ENCODE measurements around the gene SLC1A5.

The SLC1A5 gene

GRCh38 chr19:46726551-46726950 is 61.8 kb downstream of the SLC1A5 start:
- no peak for DNase-seq (ENCODE audit: low read depth in 3 of 3)

- DNase-seq (ENCODE audit: low read depth in 3 of 3): no peak
These were observed 62.5 kb downstream of the SLC1A5 start for GRCh38 chr19:46725859-46726393.

DNA sequence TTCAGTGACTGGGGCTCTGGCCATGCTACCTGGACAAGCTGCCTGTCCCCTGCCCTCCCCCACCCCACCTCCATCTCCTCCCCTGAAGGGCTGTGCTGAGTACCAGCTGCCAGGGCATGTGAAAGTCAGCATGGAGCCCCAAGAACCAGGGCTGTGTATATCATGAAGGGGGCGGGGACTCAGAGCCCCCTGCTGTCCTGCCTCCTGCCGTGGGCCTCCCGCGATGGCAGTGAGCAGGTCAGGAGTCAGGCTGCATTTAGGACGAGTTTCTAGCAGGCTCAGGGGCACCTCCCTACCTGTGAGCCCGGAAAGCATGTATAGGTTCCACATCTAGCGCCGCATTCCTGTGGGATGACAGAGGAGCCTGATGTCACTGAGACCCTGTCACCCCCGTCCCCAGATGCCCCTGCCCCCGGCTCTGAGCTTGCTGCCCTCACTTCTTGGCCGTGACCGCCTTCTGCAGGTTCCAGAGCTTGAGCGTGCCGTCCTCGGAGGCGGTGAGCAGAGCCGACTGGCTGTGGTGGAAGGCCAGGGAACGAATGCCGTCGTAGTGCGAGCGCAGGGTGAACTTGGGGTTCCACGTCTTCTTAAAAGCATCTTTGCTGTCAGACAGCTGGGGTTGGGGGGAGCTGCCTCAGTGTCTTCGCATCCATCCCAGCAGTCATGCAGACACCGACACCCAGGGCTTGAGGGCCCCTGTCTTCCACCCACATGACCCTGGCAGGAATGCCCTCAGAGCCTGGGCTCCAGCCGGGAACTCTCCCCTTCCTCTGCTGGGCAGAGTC is 63.2 kb downstream of the SLC1A5 start:
- no peak for DNase-seq (ENCODE audit: low read depth in 3 of 3)

All from stimulated activated CD4-positive, alpha-beta T cell treated with anti-CD3 and anti-CD28 coated beads, TNF-alpha, amount 100 ng/mL, for 24 hours (primary cell).